Endothelial cell of umbilical vein (primary cell): ENCODE data around the gene IQGAP2. TPM values are rescaled to one million over a fixed set of nuclear protein-coding genes. Genes with fewer than 3 reads are reported as not detected.

ENCODE experiments used
- BruUV-seq: library from RNA; stranded (reverse); fragments of 400-500 nt; replicated peaks from 2 replicates; lab custom pipeline; 2021; lab: Mats Ljungman, UMichigan
- CTCF ChIA-PET: fragments of 300-600, 350-600 bp; sonication (Branson Sonifier 250); formaldehyde crosslinking; loops from one replicate; lab custom pipeline; 2021; ENCODE audit warnings: antibody characterized with exemption, inconsistent platforms; lab: Charles Lee
- POLR2A ChIA-PET: fragments of 300-600, 350-600 bp; sonication (Branson Sonifier 250); formaldehyde crosslinking; loops from one replicate; lab custom pipeline; 2021; ENCODE audit warnings: antibody characterized with exemption, inconsistent platforms; lab: Charles Lee
- DNase-seq: peaks from one replicate; pipeline ENCODE4 v3.0.0-alpha.2; 2011; ENCODE audit warnings: low read depth, low spot score
- FAIRE-seq: peaks from 2 replicates; lab custom pipeline; 2011; peaks lifted over from hg19 to GRCh38; lab: Jason Lieb, UNC
- H2AFZ ChIP-seq: 2 replicates; pipeline ENCODE4 v1.6.0; 2012; ENCODE audit warnings: low read depth, low read length, control low read depth, inconsistent platforms
- H3K27ac ChIP-seq: 2 replicates; pipeline ENCODE4 v1.5.1; 2011; ENCODE audit warnings: low read depth, mild to moderate bottlenecking, control low read depth, low read length, moderate library complexity; ENCODE audit not compliant: insufficient read depth
- H3K27me3 ChIP-seq, 2 experiments: 2 replicates each; pipeline versions ENCODE4 v1.6.0 to v1.6.1; 2011; ENCODE audit warnings: low read length in 2 of 2, mixed read lengths in 1 of 2; ENCODE audit not compliant: control insufficient read depth in 2 of 2, insufficient read depth in 2 of 2
- H3K36me3 ChIP-seq, 2 experiments: 2 replicates in 1 of 2; 3 replicates in 1 of 2; pipeline ENCODE4 v1.5.1; 2011; ENCODE audit warnings: low read length in 2 of 2, mild to moderate bottlenecking in 1 of 2, moderate library complexity in 1 of 2; ENCODE audit not compliant: control insufficient read depth in 2 of 2, insufficient read depth in 2 of 2; ENCODE audit errors: extremely low read depth in 1 of 2
- H3K4me1 ChIP-seq: 3 replicates; pipeline ENCODE4 v1.5.1; 2011; ENCODE audit warnings: mild to moderate bottlenecking, low read length; ENCODE audit not compliant: control insufficient read depth, insufficient read depth; ENCODE audit errors: extremely low read depth
- H3K4me2 ChIP-seq: 2 replicates; pipeline ENCODE4 v1.6.1; 2011; ENCODE audit warnings: low read length, control low read depth, mixed read lengths; ENCODE audit not compliant: insufficient read depth
- H3K4me3 ChIP-seq, 3 experiments: fragments of 200-600 bp in 1 of 3; sonication (generic), shearing (Covaris generic) in 1 of 3; replicated peaks in 1 of 3; 2 replicates each; pipeline ENCODE4 v1.5.1; 2011 to 2016; ENCODE audit warnings: control low read depth in 3 of 3, low read length in 3 of 3, mild to moderate bottlenecking in 2 of 3, inconsistent platforms in 1 of 3, low read depth in 1 of 3, moderate library complexity in 1 of 3; ENCODE audit not compliant: insufficient read depth in 1 of 3
- H3K79me2 ChIP-seq: 2 replicates; pipeline ENCODE4 v1.6.0; 2012; ENCODE audit warnings: low read length, inconsistent platforms; ENCODE audit not compliant: control insufficient read depth, insufficient read depth
- H3K9ac ChIP-seq: replicated peaks from 2 replicates; pipeline ENCODE3; 2011; ENCODE audit warnings: low read length, control low read depth; ENCODE audit not compliant: insufficient read depth; ENCODE audit errors: extremely low read depth
- H3K9me1 ChIP-seq: replicated peaks from 3 replicates; pipeline ENCODE4 v1.6.0; 2011; ENCODE audit warnings: mild to moderate bottlenecking, low read length; ENCODE audit not compliant: control insufficient read depth, insufficient read depth; ENCODE audit errors: extremely low read depth
- H3K9me3 ChIP-seq: replicated peaks from 2 replicates; pipeline ENCODE4 v1.5.1; 2012; ENCODE audit warnings: low read length, inconsistent platforms; ENCODE audit not compliant: control insufficient read depth, insufficient read depth
- H4K20me1 ChIP-seq: replicated peaks from 2 replicates; pipeline ENCODE3; 2011; ENCODE audit warnings: mild to moderate bottlenecking, low read length; ENCODE audit not compliant: control insufficient read depth, insufficient read depth; ENCODE audit errors: extremely low read depth
- CTCF ChIP-seq, 2 donors: IDR thresholded peaks; 1 replicate in 1 of 2; 2 replicates in 1 of 2; pipeline ENCODE4 v1.5.1; 2011; ENCODE audit warnings: low read length in 2 of 2, mild to moderate bottlenecking in 2 of 2, moderate library complexity in 2 of 2, control low read depth in 1 of 2, inconsistent platforms in 1 of 2, low read depth in 1 of 2; ENCODE audit not compliant: insufficient read depth in 1 of 2; ENCODE audit errors: extremely low read depth in 1 of 2
- EZH2 ChIP-seq: IDR thresholded peaks from 2 replicates; pipeline ENCODE4 v1.6.1; 2012; ENCODE audit warnings: borderline replicate concordance, low read depth, mild to moderate bottlenecking, moderate library complexity, low read length, inconsistent platforms; ENCODE audit not compliant: severe bottlenecking
- FOS ChIP-seq: IDR thresholded peaks from 2 replicates; pipeline ENCODE4 v1.6.1; 2011; ENCODE audit warnings: mild to moderate bottlenecking, low read length, moderate library complexity, borderline replicate concordance; ENCODE audit not compliant: insufficient read depth
- GATA2 ChIP-seq: IDR thresholded peaks from 2 replicates; pipeline ENCODE4 v1.7.0; 2011; ENCODE audit warnings: low read depth, mild to moderate bottlenecking, moderate library complexity, mixed read lengths, low read length; ENCODE audit not compliant: insufficient read length, insufficient read depth
- JUN ChIP-seq: IDR thresholded peaks from 2 replicates; pipeline ENCODE4 v1.6.1; 2011; ENCODE audit warnings: borderline replicate concordance, low read depth; ENCODE audit not compliant: insufficient read length, insufficient read depth
- MAX ChIP-seq: IDR thresholded peaks from 2 replicates; pipeline ENCODE4 v1.6.1; 2011; ENCODE audit not compliant: insufficient read depth, insufficient read length
- MYC ChIP-seq: IDR thresholded peaks from one replicate; pipeline ENCODE4 v1.6.1; 2011; ENCODE audit warnings: mild to moderate bottlenecking, low read depth, low read length
- POLR2A ChIP-seq: IDR thresholded peaks from 2 replicates; pipeline ENCODE4 v1.6.1; 2012; ENCODE audit warnings: low read depth, mild to moderate bottlenecking, control low read depth, low read length
- POLR2AphosphoS5 ChIP-seq: IDR thresholded peaks from 2 replicates; pipeline ENCODE4 v1.6.1; 2012; ENCODE audit warnings: low read depth, mild to moderate bottlenecking, control low read depth, low read length, moderate library complexity; ENCODE audit not compliant: insufficient read depth
- dilution Hi-C: fragments of 300-500 bp; cut with MboI; formaldehyde crosslinking; loops from one replicate; pipeline ENCODE4 v1.15.0; 2019; ENCODE audit warnings: low sequenced_read_pairs; ENCODE audit not compliant: extremely low pct_ligation_motif_present
- intact Hi-C: fragments of 100-400 bp; cut with micrococcal nuclease; formaldehyde crosslinking; loops from one replicate; pipeline ENCODE4 v1.10.0; 2022
- polyA plus RNA-seq, 4 experiments: library from polyadenylated mRNA; depleted of rRNA in 3 of 4; stranded (reverse) in 3 of 4; unstranded in 1 of 4; fragments of >200 nt; gene quantifications; 2 replicates each; pipeline versions ENCODE4 v1.2.1 to v1.2.3, GENCODE V29; 2011 to 2012; ENCODE audit warnings: missing spikeins in 1 of 4
- total RNA-seq: library from RNA; stranded (reverse); gene quantifications from 2 replicates; pipeline ENCODE4 v1.2.3, GENCODE V29; 2021

Gene IQGAP2
- total and polyA plus RNA-seq, 2 donors (not counting 3 experiments of a cell fraction or from before 2014, with no cell fraction given), result 4.5 to 4.7 TPM

GRCh38 chr5:76690037-76690679, 287.1 kb downstream of the IQGAP2 start:
- FAIRE-seq (no peak), DNase-seq (peak; percentile 23)
- Histone ChIP-seq H3K27ac (peak overlapping the region; percentile 91), H3K27me3 (no peaks in the 10 kb centered on the region), H3K4me3 (no peak overlapping the region), H4K20me1 (no peaks in the 10 kb centered on the region), H3K9ac (peak overlapping the region; percentile 65), H2AFZ (no peak overlapping the region), H3K9me1 (no peaks in the 10 kb centered on the region), H3K4me2 (peak overlapping the region; percentile 52), H3K79me2 (no peaks in the 10 kb centered on the region), H3K36me3 (no peaks in the 10 kb centered on the region), H3K9me3 (no peaks in the 10 kb centered on the region), H3K4me1 (peaks cover 65% of the 10 kb centered on the region)
- intact Hi-C loops, result no loop called here
- ChIA-PET POLR2A (interaction anchor here (1.1 kb wide), 1 partner anchor 101 kb away, joined by 3 read pairs; no protein-coding TSS in a partner anchor), CTCF (interaction anchor here (0.7 to 7.1 kb wide), 12 partner anchors 14 to 106 kb away, joined by 3 to 41 read pairs (median 4); partner anchors contain the start of gene F2R)
- no TSS peak for BruUV-seq
- TF ChIP-seq POLR2AphosphoS5 (no peak), EZH2 (no peak), POLR2A (no peak), FOS (no peak), CTCF (IDR thresholded peaks at IDR 0.05; ENCODE audit: extremely low read depth in 1 of 2, insufficient read depth in 1 of 2, low read depth in 1 of 2, low read length in 2 of 2) (no peak), GATA2 (no peak), JUN (no peak), MAX (no peak), MYC (no peak)
- dilution Hi-C loops, result loop anchor here (25.0 kb wide), 1 partner anchor 122 kb away; the partner anchor contains the start of gene F2RL1
